Activated CD4-positive, alpha-beta T cell treated with anti-CD3 and anti-CD28 coated beads, Interleukin-10, Interleukin-2, amounts not matched to agents 100 ng/mL and 50 ng/mL, durations not matched to agents 16 hours and 8 hours (primary cell): ENCODE results near the gene PHF21A.
A peak's percentile ranks its signal among the peaks of the same experiment; 100 is the strongest.
"Not testable (repeated sequence)": the region's sequence is repeated elsewhere in the genome, so short reads cannot be mapped to it uniquely, and the experiment has no call there.

Experiments
- DNase-seq: peaks from one replicate; pipeline ENCODE4 v3.0.0-alpha.2; 2020

The PHF21A gene

DNA sequence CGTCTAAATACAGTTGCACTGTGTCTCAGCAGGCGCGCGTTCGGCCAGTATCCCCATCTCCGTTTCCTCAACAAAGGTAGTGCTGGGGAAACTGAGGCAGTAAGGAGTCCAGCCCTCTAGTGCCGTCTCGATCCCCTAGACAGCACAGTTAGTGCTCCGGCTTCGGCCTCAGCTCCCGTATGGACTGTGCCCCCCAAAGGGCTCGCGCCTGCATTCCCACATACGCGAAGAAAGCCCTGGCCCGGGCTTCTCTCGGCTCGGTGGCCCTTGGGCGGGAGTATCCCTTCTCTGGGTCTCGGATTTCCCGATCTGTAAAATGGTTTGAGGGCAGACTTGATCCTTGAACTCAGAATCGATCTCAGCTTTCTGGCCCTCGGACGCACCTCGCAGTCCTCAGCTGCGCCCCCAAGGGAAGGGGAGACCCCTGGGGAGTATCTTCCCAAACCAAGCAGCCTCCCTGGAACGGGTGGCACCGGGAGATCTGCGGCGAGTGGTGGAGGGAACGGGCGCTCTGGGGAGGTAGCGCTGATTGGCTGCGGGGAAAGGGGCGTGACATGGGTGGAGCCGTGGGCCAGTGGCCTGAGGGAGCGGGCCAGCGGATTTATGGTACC lies 202.8 kb downstream of the PHF21A start:
- DNase-seq = peak; percentile 77

DNA sequence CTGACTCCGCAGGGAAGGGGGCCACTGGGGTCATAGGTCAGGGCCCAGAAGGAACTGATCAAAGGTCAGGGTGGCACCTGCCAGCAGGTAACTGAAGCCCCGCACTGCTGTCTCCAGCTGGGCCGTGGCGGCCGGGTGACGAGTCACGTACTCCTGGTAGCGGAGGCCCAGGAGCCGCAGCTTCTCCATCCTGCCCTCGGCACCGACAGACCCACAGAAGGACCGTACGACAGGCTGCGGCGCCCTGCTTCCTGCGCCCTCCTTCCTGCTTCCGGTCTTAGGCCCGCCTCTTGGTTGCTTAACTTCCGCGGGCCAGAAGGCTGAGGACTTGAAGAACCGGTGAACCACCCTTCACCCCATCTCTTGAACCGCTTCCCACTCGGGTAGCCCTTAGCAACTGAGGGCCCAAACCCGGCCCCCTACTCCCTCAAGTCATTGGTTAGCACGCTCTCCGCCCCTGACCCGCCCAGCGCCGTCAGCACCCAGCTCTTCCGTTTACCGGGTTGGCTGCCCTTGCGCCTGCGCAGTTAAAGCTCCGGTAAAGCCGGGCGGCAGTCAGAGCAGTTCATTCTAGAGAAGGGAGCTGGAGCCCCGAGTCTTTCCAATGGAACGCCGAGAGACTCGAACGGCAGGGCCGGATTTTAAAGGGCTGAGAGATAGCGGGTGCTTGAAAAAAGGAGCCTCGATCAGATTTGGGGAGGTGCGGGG lies 203.5 kb downstream of the PHF21A start, which contains the start of gene PEX16:
PEX16 (minus strand) TSS at position 255 of the 708 bp plus-strand sequence; CDS start at position 189, 66 bp downstream.
- DNase-seq = peak; percentile 99

DNA sequence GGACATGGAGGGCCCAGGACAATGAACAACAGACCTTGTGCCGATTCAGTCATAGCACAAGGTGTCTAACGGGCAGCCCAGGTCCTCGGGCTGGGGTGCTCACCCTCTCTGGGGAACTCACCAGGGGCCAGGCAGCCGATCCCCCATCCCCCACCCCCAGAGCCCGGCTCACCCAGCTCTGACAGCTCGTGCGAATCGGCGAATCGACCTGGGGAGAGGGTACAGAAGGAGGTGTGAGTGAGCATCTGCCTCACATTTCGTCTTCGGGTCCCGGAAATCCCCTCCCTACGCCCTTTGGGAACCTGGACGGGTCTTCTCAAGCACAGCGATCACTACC lies 204.0 kb downstream of the PHF21A start:
- no peak for DNase-seq

DNA sequence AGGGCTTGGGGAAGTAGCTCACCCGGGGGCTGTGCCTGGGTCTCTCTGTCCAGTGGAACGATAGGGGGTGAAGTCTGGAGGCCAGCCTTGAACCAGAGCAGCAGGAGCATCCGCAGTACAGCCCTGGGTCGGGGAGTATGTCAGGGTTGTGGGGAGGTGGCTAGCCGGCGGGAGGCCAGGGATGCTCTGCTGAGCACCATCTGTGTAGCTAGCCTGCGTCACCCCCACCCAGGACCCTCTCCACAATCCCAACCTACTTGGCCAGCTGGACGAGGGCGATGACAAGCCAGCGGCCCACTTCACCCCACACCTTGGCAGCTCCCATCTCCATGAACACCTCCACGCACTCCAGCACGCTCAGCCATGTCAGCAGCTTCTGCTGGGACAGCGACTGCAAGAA lies 205.8 kb downstream of the PHF21A start:
- DNase-seq = no peak

DNA sequence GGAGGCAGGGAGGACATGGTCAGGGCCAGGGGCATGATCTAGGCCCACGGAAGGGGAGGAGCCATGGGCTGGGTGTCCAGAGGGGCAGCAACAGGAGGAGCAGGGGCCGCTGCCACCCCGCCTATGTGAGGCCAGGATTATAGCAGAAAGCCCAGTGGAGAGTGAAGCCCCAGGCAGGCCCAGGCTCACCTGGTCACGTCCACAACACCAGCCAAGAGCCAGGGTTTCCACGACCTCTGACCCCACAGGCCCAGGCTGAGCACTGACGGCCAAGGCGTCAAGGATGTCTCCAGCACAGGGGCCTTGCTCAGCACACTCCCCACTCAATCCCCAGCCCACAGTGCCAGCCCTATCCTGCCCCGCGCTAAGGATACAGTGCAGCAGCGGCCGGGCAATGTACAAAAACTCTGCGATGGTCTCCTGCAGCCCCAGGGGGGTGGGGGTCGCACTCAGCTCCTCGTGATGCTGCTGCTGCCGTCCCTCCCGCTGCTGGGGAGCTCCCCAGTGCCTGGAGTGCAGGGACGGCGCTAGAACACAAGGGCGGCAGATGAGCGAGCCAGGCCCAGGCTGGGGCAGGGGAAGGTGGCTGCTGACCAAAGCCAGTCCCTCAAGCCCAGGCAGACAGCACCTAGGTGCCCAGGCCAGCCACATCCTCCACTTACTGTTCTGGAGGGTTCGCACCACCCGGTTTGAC lies 207.2 kb downstream of the PHF21A start:
- no peak for DNase-seq

DNA sequence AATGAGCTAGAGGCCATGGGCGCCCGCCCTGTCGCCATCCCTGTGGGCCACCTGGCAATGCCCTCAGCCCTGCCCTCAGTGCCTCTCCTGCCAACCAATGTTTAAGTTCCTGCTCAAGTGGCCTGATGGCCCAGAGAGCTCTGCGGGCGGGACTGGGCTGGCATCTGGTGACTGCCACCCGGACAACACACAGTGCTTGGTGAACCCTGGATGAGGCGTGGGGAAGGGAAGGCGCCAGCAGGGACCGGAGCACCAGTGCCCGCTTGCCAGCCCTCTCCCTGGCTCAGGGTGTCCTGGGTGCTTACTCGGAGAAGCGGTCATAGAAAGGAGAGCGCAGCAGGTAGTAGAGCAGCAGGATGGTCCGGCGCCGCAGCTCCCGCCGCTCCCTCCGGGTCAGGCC lies 207.7 kb downstream of the PHF21A start:
- no peak for DNase-seq

DNA sequence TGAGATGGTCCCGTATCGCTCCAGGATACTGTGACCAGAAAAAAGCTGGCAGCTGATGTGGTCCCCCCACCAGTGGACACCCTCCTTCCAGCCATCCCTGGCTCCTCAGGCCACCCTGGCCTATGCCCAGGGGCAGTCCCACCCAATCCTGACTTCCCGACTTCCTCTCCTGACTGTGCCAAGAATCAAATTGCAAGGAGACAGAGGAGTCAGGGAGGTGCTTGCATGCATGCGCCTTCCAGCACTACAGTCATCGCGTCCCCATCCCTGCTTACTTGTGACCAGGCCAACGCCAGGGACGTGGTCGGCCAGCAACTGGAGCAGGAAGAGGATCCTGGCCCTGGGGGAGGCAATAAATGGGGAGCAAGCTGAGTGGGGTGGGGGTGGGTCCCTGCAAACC lies 210.6 kb downstream of the PHF21A start:
- no peak for DNase-seq

DNA sequence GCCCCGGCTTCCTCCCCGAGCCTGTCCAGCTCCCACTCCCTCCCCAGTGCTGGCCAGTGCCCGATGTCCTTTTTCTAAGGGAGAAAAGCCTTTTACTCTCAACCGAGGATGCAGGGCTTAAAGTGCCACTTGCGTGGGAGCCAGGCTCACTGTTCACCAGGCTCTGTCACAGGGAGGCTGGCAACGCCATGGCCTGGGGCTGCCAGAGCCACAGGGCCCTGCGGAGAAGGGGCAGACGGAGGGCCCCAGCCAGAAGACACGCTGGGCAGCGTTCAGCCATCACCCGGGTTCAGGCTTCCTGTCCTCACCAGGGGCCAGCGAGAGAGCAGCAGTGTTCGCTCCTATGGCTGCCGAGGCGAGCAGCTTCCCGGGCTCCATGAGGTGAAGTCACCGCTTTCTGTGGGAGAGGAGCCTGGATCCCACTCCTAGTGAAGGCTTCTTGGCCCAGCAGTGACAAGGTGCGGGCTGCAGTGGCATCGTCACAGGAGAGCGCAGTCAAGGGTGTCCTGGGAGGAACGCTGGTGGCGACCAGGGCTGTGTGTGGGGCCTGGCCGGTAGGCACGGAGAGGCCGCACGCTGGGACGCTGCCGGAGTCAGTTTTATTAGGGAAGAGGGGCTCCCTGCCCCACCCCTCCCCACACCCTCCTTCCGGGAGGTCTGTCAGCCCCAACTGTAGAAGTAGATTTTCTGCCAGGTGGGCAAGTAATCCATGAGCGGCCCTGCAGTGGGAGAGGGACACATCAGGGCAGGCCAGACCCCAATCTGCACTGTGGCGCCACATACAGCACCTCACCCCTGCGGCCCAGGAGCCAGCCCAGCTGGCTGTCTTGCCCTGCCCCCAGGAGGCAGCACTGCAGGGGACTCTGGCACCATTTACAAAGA lies 211.4 kb downstream of the PHF21A start:
- DNase-seq = no peak

DNA sequence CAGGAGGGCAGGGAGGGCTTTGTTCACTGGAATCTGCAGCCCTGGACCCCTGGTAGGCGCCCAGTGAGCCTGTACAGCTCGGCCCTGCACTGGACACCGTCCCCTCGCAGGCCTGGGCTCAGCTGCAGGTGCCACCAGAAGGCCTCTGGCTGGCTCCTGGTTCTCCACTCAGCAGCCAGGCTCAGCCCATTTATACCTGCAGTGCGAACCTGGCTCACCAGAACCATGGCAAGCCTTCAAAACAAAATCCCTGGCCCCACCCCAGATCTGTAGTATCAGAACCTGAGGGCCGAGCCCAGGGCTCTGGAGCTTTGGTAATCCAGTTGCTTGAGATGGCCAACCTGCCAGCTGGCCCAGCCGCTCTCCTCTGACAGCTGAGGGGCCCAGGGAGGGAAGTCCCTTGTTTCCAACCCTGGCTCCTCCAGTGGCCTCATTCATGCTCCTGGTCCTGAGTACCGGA lies 213.3 kb downstream of the PHF21A start:
- DNase-seq = no peak

DNA sequence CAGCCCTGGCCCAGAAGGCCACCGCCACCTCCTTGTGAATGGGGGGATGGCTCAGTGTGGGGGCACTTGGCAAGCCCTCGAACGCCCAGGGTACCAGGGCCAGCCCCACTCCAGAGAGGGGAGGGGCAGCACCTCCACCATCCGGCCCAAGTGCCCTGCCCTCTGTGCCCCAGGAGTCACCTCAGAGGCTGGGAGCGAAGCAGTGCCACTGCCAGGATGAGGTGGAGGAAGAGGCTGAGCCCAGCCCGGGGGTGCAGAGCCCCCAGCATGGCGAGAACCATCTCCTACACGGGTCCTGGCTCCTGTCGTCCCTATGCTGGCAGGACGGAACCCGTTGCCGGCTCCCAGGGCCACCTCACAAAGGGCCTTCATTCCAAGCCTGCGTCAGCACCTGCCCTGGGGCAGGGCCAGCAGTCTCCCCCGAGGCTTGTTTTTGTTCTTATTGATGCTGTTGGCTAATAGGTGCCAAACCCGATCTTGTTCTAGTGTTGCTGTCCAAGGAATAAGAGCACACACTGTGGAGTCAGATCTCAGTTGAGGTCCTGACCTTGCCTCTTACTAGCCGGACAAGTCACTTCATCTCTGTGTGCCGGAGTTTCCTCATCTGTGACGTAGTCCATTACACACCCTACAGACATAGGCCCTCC lies 214.2 kb downstream of the PHF21A start, which contains the start of gene FREY1:
FREY1 (minus strand) TSS at position 307 of the 647 bp plus-strand sequence; CDS start at position 281, 26 bp downstream.
- no peak for DNase-seq

DNA sequence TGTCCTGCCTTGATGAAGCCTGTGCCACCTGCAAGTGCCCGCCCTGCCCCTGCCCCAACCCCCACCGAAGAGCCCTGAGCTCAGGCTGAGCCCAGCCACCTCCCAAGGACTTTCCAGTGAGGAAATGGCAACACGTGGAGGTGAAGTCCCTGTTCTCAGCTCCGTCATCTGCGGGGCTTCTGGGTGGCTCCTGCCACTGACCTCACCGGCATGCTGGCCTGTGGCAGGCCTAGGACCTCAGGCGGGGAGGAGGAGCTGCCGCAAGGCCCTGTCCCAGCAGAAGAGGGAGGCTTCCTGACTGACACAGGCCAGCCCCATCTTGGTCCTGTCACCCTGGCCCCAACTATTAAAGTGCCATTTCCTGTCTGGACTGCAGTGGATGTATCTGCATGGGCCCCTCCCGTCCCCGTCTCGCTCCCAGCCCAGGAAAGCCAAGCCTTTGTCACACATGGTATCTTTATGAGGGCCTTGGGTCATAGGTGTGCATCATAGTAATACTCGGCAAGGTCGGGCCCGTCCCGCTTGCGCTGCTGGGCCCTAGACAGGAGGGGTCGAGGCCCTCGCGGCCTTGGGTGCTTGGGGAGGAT lies 215.1 kb downstream of the PHF21A start:
- DNase-seq = no peak

DNA sequence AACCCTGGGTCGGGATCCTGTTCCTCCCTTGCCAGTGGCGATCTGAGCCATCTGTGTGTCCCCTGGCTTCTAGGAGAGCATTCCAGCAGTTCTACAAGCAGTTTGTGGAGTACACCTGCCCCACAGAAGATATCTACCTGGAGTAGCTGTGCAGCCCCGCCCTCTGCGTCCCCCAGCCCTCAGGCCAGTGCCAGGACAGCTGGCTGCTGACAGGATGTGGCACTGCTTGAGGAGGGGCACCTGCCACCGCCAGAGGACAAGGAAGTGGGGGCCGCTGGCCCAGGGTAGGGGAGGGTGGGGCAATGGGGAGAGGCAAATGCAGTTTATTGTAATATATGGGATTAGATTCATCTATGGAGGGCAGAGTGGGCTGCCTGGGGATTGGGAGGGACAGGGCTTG lies 215.7 kb downstream of the PHF21A start:
- not testable (repeated sequence) for DNase-seq

DNA sequence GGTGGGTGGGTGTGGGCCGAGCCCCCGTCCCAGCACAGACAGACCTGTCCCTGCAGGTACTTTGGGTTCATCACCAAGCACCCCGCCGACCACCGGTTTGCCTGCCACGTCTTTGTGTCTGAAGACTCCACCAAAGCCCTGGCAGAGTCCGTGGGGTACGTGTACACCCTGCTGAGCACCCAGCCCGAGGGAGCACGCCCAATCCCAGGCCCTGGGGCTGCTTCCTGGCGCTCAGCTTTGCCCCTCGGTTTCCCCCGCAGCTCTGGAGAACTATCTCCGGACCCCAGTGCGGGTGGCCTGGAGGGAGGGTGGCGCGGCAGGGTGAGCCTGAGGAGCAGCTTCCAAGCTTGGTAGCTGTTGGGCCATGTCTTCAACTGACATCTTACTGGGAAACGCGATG lies 216.2 kb downstream of the PHF21A start:
- DNase-seq = no peak

DNA sequence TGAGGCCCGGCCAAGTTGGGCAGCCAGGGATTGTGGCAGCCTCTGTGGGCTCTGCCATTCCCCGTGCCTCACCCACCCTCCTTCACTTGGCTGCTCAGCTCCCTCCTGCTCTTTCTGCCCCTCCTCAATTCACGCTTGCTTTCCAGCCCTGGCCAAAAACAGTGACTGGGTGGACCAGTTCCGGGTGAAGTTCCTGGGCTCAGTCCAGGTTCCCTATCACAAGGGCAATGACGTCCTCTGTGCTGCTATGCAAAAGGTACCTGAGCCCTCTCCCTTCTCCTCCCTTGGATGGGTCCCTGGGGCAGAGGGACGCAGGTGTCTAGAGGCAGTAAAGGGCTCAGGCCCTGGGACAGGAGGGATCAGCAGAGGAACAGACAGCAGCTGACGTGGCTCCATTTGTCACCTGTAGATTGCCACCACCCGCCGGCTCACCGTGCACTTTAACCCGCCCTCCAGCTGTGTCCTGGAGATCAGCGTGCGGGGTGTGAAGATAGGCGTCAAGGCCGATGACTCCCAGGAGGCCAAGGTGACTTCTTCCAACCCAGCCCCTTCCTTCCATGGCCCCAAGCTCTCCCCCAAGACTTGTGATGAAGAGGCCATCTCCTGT lies 216.8 kb downstream of the PHF21A start:
- no peak for DNase-seq

DNA sequence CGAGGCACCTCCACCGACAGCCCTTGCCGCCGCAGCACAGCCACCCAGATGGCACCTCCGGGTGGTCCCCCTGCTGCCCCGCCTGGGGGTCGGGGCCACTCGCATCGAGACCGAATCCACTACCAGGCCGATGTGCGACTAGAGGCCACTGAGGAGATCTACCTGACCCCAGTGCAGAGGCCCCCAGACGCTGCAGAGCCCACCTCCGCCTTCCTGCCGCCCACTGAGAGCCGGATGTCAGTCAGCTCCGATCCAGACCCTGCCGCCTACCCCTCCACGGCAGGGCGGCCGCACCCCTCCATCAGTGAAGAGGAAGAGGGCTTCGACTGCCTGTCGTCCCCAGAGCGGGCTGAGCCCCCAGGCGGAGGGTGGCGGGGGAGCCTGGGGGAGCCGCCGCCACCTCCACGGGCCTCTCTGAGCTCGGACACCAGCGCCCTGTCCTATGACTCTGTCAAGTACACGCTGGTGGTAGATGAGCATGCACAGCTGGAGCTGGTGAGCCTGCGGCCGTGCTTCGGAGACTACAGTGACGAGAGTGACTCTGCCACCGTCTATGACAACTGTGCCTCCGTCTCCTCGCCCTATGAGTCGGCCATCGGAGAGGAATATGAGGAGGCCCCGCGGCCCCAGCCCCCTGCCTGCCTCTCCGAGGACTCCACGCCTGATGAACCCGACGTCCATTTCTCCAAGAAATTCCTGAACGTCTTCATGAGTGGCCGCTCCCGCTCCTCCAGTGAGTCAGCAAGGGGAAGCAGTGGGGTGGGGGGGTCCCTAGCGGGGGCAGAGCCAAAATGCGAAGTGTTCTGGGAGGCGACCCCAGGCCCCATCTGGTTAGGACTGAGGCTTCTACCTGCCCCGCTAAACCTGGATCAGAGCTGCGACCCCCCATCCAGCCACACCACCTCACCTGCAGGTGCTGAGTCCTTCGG lies 218.5 kb downstream of the PHF21A start:
- DNase-seq = no peak

DNA sequence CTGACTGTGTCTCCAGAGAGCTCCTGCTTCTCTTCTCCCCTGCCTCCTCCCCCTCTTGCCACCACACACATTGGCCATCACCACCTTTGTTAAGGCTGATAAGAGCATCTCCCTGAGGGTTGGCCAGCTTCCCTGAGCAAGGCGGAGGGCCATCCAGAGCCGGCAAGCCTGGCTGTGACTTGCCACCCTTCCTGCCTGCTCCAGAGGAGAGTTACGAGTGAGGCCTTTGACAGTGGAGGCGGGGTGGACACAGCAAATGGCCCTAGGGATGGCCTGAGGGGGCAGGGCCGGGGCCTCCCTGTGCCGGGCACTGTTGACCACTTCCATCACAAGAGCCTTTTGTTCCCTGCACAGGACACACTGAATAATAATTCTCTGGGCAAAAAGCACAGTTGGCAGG lies 219.6 kb downstream of the PHF21A start:
- no peak for DNase-seq

DNA sequence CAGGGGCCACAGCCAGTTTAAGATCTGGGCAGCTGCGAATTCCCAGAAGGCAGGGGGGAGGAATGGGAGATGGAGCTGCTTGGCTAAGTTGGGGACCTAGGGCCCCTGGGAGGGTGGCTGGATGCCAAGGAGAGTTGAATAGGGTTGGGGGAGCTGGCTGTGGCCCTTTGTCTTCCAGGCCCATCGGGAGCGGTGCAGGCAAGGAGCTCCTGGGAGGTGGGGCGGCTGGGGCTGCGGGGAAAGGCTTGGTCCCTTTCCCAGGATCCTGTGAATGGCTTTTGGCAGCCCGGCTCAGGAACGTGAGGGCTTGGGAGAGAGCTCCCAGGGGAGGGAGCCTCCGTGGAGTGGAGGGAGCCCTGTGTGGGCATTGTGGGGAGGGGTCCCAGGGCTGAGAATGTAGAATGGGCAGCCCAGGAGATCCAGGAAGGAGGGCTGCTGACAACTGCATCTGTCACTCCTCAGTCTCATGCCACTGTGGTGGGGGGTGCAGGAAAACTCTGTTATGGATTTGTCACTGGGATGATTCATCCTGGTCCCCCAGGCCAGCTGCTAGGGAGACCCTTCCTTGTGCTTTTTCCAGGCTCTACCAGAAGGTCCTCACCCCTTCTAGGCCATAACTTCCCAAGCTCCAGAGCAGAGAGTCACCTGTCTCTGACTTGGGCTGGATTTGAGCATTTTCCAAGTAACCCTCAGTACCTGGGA lies 220.2 kb downstream of the PHF21A start:
- no peak for DNase-seq

DNA sequence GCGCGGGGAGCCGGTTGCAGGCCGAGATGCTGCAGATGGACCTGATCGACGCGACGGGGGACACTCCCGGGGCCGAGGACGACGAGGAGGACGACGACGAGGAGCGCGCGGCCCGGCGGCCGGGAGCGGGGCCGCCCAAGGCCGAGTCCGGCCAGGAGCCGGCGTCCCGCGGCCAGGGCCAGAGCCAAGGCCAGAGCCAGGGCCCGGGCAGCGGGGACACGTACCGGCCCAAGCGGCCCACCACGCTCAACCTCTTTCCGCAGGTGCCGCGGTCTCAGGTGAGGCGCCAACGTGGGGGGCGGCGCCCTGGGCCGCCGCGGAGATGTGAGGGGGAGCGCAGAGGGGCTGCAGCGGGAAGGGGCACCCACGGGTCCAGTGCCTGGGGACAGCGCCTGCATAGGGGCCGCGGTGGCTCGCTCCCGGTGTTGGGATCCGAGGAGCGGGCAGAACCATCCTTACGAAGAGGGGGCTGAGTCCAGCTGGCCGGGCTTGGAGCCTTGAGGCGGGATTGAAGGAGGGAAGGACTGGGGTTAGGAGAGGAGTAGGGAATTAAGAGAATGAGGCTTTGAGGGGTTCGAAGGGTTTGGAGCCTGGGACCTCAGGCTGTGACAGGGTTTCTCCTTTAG lies 221.0 kb downstream of the PHF21A start:
- DNase-seq = not testable (repeated sequence)
